Middle frontal gyrus (tissue), 1 donor: ENCODE data around the gene FRAS1.
"Not testable (repeated sequence)": the region's sequence is repeated elsewhere in the genome, so short reads cannot be mapped to it uniquely, and the experiment has no call there.

ENCODE experiments used
- DNase-seq: peaks from one replicate; pipeline ENCODE4 v3.0.0-alpha.2; 2015; ENCODE audit warnings: low spot score; ENCODE audit errors: extremely low spot score

FRAS1 gene

DNA sequence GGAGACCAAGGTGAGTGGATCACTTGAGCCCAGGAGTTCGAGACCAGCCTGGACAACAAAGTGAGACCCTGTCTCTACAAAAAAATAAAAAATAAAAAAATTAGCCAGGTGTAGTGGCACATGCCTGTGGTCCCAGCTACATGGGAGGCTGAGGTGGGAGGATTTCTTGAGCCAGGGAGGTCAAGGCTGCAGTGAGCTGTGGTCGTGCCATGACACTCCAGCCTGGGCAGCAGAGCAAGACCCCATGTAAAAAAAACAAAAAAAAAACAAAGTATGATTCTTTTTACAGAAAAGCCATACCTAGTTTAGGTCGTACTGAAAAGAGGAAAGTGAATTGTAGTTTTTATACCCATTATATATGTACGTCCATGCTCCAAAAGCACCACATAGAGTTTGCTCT lies 151.8 kb downstream of the FRAS1 start:
- DNase-seq = not testable (repeated sequence)

DNA sequence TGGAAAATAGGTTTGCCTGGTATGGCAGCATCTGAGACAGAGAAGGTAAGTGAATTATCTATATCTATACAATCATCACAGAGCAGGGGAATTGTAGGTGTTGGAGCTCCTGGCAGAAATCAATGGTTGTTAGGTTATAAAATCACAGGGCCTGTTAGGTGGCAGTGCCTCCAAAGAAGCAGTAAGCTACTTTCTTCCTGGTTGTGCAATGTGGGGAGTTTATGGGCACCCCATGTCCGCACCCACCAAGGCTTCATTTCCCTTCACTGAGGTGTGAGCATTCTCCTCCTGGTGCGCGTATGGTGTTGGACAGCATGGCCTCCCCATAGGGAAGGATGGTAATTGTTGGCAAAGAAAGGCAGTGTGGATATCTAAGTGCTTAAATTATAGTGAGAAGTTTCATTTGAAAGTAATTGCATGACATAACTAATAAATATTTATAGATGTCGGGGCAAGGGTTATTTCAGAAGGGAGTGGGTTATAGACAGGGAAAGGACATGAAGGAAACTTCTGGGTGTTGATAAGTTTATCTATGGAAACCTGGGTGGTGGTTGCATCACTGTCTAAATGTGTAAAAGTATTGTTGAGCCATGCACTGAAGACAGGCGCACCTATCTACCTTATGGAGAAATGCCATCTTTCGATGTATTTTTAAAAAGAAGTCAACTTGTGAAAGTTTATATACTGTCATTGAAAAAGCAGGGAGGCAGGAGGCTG lies 153.7 kb downstream of the FRAS1 start:
- no peak for DNase-seq

DNA sequence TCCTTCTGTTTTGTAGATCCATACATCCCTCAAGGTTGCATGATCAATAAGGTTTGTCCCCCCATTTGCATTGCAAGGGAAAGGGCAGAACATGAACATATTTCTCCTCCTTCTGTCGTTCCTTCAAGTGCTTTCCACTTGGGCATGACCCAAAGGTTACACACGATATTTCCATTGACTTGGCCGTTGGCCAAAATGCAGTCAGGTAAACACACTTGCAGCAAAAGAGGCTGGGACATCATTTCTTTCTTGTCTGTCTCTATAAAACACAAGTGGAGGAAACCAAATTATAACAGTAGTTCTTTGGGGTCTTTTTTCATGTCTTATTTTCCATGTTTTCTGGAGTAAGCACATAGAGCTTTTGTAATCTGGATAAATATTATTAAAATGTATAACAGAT lies 156.1 kb downstream of the FRAS1 start:
- DNase-seq = no peak

DNA sequence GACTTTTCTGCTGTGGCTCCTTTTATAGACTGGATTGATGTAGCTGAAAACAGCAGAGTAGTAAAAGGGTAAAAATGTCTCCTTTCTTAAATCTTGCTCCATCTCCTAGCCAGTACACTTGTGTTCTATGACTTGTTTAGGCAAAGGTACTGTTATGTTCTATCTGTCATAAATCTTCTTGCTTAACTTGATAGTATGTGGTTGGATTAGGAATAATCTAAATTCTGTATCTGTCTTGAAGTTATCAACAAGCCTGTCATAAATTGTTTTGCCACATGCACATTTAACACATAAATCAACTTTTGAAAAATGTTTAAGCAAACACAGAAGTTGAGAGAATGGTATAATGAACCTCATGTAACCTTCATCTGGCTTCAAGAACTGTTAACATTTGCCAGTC lies 157.0 kb downstream of the FRAS1 start:
- DNase-seq = no peak

DNA sequence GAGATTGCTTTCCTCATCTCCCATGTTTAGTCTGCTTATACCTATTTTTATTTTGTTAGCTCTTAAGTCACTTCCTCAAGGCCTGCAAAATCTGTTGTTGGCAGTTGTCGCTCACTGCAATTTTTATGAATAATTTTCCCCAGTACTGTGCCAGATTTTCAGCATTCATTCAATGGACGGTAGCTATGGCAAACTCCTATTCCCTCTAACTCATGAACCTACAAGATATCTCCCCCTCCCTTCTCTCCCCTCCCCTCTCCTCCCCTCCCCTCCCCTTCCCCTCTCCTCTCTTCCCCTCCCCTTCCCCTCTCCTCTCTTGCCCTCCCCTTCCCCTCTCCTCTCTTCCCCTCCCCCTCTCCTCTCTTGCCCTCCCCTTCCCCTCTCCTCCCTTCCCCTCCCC lies 160.4 kb downstream of the FRAS1 start:
- DNase-seq = no peak

DNA sequence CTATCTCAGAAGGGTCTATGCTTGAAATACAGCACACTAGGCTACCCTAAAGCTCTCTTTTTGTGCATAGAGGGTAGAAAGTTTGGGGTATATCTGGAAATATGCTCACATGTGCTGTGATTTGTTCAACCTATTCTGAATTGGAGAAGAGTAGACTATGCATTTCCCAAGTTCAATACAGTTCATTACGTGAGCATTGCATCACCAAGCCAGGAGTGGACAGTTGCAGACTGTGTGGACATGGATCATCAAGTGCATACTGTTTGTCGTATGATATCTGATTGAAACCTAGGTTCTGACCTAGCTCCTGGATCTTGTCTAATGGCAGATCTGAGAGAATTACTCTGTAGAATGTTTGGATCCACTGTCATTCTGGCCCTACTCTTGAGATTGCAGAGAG lies 161.1 kb downstream of the FRAS1 start:
- DNase-seq = no peak

DNA sequence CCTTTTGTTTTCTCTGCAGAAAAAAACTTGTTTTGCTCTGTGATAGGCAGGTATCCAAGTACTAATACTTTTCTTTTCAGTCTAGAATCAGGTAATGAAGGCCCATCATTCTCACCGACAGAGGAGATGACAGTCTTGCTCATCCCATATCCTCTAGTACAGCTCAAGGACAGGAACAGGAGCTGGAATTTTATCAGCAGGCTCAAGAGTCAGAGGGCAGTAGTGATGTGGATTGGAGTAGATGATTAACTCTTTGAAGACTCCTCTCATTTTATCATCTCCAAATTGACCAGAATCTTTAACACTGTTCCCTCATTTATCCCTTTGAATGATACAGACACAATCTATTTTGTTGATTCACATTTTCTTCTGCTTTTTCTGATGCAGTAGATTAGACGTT lies 162.7 kb downstream of the FRAS1 start:
- no peak for DNase-seq

DNA sequence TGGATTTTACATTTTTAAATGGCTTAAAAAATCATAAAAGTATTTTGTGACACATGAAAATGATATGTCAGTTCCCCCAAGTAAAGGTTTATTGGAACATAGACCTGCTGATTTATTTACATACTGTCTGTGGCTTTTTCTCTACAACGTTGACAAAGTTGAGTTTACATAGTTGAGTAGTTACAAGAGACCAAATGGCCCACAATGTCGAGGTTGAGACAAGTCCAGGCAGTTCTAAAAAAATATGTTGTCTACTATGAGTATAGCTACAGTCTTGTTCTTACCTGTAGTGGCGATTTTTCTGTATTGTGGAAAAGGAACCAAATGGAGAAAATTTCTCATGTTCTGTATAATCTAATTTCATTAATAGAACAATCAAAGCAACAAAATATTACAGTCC lies 163.2 kb downstream of the FRAS1 start:
- no peak for DNase-seq

DNA sequence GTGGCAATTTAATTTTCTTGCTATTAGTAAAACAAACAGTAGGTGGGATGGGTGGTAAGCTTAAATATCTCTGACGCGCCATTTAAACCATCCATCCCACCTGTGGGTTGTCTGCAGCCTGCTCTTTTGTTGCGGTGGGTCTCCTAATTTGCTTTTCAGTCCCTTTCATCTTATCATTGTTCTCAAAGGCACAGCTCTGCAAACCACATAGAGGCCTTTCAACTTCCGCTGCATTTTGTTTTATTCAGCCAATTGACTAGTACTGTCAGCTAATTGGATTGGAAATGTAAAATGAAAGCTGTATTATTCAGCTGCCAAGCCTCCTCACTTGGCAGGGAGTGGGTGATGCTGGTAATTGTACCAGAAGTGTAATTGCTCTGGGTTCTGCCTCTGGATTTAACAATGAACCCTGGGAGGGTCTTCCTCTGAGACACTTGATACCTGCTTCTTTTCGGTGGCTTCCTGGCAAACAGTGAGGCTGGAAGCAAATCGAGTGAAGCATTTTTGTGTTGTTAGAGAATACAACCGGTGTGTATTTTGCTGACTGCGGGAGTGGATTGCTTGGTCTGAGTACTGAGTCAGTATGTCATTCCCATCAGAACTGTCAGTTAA lies 165.6 kb downstream of the FRAS1 start:
- DNase-seq = no peak

DNA sequence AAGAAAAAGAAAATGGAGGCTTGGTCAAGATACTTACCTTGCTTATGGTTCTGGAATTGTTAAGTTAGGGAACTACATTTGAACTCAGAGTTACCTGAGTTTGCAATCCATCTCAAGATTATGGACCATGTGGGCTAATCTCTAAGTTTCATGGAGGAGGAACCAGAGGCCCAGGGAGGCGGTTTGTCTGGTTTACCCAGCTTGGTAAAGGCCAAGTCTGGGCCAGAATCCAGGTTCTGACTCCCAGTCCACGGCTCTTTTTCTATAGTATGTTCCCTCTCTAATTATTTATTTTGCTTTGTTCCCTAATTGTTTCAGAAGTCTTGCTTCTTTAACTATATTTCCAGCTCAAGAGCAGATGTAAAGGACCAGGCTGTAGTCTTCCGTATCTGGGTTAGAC lies 168.1 kb downstream of the FRAS1 start:
- no peak for DNase-seq

DNA sequence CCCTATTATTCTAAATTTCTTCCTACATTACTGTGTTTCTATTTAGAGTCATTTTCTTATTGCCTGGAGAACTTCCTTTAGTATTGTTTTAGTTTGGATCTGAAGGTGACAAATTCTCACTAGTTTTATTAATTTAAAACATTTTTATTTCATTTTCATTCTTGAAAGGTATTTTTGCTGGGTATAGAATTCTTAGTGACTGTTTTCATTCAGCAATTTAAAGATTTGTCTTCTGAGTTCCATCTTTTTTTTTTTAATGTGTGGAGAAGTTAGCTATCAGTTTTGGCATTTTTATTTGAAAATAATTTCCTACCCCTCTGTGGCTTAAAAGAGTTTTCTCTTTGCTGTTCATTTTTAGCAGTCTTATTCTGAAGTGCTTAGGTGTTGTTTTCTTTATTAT lies 169.2 kb downstream of the FRAS1 start:
- DNase-seq = no peak

DNA sequence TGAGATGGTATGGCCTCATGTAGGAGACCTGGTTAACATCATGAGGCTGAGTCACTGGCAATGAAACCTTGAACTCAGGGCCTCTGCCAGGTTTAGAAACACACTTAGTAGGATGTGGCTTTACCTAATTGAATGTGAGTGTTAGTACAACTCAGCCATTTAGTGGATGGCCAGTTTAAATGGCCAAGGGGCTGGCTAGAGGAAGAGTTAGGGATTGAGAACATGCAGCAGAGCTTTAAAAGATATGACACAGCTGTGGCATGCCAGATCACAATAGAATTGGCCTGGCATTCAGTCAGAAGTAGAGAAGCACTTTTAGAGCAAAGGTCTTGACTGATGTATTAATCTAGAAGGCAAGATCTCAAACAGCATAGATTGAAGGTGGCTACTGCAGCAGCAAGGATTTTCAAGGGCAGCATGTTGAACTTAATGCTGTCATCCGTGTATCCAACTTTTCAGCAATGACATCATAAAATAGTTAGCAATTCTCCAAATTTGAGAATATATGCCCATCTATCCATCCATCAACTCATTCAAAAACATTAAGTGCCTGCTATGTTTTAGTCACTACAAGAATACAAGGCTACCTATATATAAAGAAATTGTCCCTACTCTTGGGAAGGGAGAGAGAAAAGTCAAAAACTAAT lies 170.4 kb downstream of the FRAS1 start:
- DNase-seq = no peak

DNA sequence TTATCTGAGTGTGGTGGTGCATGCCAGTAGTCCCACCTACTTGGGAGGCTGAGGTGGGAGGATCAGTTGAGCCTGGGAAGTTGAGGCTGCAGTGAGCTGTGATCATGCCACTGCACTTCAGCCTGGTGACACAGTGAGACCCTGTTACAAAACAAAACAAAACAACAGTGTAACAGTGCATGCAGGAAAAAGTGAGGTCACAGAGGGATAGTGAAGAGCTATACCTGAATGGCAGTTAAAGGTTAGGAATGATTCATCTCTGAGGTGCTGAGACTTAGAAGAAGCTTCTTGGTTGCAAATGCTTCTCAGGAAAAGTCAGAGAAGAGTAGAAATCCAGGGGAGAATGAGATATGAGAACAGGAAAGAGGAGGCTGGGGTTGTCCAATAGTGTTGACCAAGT lies 178.7 kb downstream of the FRAS1 start:
- DNase-seq = no peak

DNA sequence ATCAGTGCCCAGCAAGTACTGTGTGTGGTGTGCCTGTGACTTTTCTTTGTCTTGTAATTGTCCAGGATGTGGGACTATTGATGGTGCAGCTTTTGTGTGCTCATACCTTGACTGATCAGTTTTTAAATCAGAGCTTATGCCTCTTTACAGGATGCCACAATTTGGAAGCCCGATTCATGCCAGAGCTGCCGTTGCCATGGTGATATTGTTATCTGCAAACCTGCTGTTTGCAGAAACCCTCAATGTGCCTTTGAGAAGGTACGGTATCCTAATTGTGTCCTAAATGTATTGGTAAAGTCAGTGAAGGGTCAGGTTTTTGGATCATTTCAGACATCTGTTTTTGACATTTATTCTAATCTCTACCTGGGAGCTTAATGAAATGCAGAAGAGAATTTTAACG lies 180.2 kb downstream of the FRAS1 start:
- no peak for DNase-seq

DNA sequence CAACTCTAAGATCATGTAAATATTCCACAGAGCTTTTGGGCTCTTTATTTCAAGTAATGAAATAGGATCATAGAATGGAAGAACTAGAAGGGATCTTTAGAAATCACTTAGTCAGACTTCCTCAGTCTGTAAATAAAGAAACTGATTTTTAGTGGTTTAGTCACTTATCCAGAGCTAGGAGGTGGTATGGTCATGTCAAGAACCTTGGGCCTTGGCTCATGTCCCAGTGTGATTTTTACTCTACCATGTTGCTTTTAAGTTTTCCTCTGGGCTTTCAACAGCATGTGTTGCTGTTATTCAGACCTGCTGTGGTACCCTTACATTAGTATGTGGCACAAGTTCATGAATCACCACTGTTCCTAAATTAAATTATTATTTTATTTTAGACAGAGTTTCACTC lies 184.9 kb downstream of the FRAS1 start:
- DNase-seq = no peak

DNA sequence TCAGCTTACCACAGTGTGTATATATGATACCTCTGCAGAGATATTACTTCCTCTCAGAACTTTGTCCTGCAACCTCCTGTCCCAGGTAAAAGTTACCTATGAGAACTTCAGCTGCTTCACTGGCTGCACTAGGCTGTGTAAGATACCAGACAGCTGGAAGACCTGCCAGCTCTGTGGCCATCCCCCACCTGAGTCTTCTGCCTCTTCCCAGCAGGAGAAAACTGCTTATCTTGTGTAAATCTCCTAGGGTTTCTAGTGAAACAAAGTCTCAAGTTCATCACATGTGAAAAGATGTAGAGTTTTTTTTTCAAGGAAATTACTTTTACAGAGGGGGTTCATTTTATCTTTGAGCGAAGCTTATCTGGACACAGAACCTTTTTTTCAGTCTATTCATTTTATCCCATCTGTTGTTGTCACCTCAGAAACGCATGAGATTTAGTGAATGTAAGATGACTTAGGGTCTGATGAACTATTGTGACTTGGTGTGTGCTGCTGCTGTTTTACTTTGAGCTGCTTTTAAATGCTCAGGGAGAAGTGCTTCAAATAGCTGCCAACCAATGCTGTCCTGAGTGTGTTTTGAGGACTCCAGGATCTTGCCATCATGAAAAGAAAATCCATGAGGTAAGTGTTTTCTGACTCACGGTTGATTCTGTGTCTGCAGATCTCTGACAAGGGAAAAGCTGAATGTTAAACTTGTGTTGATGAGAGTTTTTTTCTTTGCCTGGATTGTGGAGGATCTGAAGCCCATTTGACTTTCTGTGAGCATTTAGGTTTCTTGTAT lies 187.8 kb downstream of the FRAS1 start:
- DNase-seq = no peak

DNA sequence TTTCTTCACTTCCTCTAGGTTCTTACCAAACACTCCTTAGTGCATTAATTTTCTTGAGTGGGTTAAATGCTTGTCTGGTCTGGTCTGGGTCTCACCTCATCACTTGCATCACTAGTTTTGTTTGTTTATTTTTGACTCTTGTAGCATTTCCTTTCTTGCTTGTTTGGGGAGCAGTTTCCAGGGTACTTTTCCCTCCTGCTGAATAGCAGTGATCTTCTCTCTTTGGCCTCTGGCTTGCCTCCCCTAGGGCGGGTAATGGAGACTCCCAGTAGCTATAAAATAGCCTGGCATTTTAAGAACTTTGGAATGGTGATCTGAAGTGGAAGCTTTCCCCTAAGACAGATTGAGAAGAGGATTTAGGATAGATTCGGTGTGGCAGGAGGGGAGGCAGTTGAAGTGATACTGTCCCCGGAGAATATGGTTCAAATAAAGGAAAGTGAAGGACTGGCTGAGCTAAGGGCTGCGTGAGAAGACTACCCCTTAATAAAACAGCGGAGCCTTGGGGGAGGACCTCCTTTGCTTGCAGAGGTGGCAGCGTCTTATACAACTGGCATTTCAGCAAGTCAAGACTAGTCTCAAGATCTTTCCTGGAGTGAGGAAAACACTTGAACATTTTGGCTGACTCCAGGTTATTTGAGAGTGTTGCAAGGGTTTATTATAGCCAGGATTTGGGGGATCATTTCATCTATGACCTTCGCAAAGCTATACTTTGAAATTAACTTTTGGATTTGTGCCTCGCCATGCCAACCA lies 190.6 kb downstream of the FRAS1 start:
- DNase-seq = no peak

DNA sequence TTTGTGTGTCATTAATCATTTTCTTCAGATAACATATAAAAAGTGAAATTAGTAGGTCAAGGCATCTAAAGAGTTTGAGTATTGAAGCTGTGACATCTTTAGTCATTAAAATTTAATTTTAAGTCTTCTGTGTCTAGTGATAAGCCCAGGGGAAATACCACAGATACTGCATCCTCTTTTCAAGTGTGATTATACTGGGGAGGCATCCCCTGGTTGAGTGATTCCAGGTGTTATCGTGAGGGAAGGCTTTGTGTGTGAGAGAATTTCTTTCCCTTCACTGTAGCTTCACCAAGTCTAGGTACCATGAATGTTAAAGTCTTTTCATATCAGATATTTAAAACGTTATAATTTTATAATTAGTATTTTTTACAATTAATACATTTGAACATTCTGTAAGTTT lies 193.4 kb downstream of the FRAS1 start:
- DNase-seq = no peak

DNA sequence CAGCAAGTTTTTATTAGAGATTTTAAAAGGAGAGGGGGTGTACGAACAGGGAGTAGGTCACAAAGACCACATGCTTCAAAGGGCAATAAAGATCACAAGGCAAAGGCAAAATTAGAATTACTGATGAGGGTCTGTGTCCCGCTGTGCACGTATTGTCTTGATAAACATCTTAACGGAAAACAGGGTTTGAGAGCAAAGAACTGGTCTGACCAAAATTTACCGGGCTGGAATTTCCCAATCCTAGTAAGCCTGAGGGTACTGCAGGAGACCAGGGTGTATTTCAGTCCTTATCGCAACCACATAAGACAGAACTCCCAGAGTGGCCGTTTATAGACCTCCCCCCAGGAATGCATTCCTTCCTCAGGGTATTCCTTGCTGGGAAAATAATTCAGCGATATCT lies 195.7 kb downstream of the FRAS1 start:
- not testable (repeated sequence) for DNase-seq

DNA sequence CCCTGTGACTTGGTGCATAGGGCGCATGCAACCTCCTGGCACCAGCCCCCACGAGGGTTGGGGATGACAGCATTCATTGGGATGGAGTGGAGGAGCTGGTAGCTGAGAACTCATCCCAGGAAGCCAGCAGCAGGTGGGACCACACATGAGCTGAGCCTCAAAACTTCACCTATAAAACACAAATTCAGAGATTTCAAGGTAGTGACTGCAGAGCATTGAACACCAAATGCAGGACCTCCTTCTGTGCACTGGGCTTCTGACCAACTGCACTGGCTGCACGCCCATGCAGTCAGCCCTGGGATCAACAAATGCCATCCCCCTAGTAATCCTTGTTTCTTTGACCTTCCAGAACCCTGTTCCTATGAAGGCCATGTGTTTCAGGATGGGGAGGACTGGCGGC lies 197.8 kb downstream of the FRAS1 start:
- no peak for DNase-seq

DNA sequence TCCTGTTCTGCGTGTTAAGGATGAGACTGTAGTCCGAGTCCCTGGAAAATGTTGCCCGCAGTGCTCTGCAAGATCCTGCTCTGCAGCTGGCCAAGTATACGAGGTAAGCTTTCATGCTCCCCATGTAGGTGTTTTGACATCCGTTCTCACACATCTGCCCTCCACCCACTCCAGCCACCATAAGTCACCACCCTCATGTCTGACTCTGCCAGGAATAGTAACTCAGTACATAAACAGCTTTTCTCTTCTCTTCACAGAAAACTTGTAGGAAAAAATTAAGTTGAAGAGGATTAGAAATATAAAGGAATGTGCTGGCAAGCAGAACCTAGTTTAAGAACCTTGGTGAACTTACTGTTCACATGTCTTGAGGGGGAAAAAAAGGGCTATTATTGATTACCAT lies 207.9 kb downstream of the FRAS1 start:
- no peak for DNase-seq
